SK-N-SH treated with all-trans-retinoic acid at 6 μM for 48 hours (cell line): ENCODE results near the gene EMX2.

ENCODE experiments used
- BACH2 ChIP-seq: fragments of 250-450 bp; sonication (Bioruptor Pico); IDR thresholded peaks from 2 replicates; pipeline ENCODE4 v1.9.0; 2021; ENCODE audit warnings: mild to moderate bottlenecking, borderline replicate concordance
- CREB5 ChIP-seq: fragments of 250-450 bp; sonication (Bioruptor Pico); IDR thresholded peaks from 2 replicates; pipeline ENCODE4 v1.5.1; 2020; ENCODE audit warnings: low read depth, mild to moderate bottlenecking, moderate library complexity
- ESRRG ChIP-seq: fragments of 250-450 bp; sonication (Bioruptor Pico); IDR thresholded peaks from 2 replicates; pipeline ENCODE4 v1.6.1; 2021; ENCODE audit warnings: mild to moderate bottlenecking
- PATZ1 ChIP-seq: fragments of 250-450 bp; sonication (Bioruptor Pico); IDR thresholded peaks from 2 replicates; pipeline ENCODE4 v1.8.0; 2020; ENCODE audit warnings: mild to moderate bottlenecking, moderate library complexity, borderline replicate concordance
- SNAI2 ChIP-seq: fragments of 250-450 bp; sonication (Bioruptor Pico); IDR thresholded peaks from 2 replicates; pipeline ENCODE4 v1.5.0; 2020; ENCODE audit warnings: mild to moderate bottlenecking, moderate library complexity
- ZFP3 ChIP-seq: fragments of 250-450 bp; sonication (Bioruptor Pico); IDR thresholded peaks from 2 replicates; pipeline ENCODE4 v1.5.0; 2020; ENCODE audit warnings: mild to moderate bottlenecking, moderate library complexity
- ZFP30 ChIP-seq: fragments of 450-650 bp; formaldehyde crosslinking; IDR thresholded peaks from 2 replicates; pipeline ENCODE4 v1.5.0; 2022; ENCODE audit warnings: mild to moderate bottlenecking, moderate library complexity
- ZNF8 ChIP-seq: fragments of 450-650 bp; formaldehyde crosslinking; IDR thresholded peaks from 2 replicates; pipeline ENCODE4 v1.5.0; 2020; ENCODE audit warnings: mild to moderate bottlenecking, moderate library complexity

GRCh38 chr10:117555017-117555416, 12.5 kb downstream of the EMX2 start:
- TF ChIP-seq ESRRG (CRISPR knock-in tag), result no peak
- no peak for TF ChIP-seq SNAI2 (CRISPR knock-in tag)
- TF ChIP-seq ZFP30 (CRISPR knock-in tag), result no peak
- no peak for TF ChIP-seq PATZ1 (CRISPR knock-in tag)
- no peak for TF ChIP-seq BACH2 (CRISPR knock-in tag)
- TF ChIP-seq ZNF8 (CRISPR knock-in tag), result no peak
- no peak for TF ChIP-seq ZFP3 (CRISPR knock-in tag)
- no peak for TF ChIP-seq CREB5 (CRISPR knock-in tag)
